Karpas-422 (cell line): ENCODE data around the gene OR10AD1. TPM values are rescaled to one million over a fixed set of nuclear protein-coding genes. Genes with fewer than 3 reads are reported as not detected.
"Not testable (repeated sequence)": the region's sequence is repeated elsewhere in the genome, so short reads cannot be mapped to it uniquely, and the experiment has no call there.

ENCODE experiments used
- DNase-seq: peaks from one replicate; pipeline ENCODE4 v3.0.0-alpha.2; 2015
- H2AFZ ChIP-seq: fragments of 200-600 bp; sonication (generic); 2 replicates; pipeline ENCODE4 v1.6.1; 2014; ENCODE audit warnings: antibody characterized with exemption, low read length, mixed read lengths
- H3K27ac ChIP-seq: fragments of 200-600 bp; sonication (generic); 2 replicates; pipeline ENCODE4 v1.5.1; 2014; ENCODE audit warnings: mild to moderate bottlenecking, low read length, moderate library complexity
- H3K27me3 ChIP-seq: fragments of 200-600 bp; sonication (generic); 2 replicates; pipeline ENCODE4 v1.6.1; 2014; ENCODE audit warnings: low read length, mixed read lengths
- H3K36me3 ChIP-seq: fragments of 200-600 bp; sonication (generic); 2 replicates; pipeline ENCODE4 v1.6.1; 2014; ENCODE audit warnings: low read length, mixed read lengths; ENCODE audit not compliant: insufficient read depth
- H3K4me1 ChIP-seq: fragments of 200-600 bp; sonication (generic); 2 replicates; pipeline ENCODE4 v1.6.1; 2014; ENCODE audit warnings: mild to moderate bottlenecking, low read length, mixed read lengths
- H3K4me2 ChIP-seq: fragments of 200-600 bp; sonication (generic); 2 replicates; pipeline ENCODE4 v1.6.1; 2014; ENCODE audit warnings: low read length, low read depth, mild to moderate bottlenecking; ENCODE audit not compliant: poor library complexity, severe bottlenecking
- H3K4me3 ChIP-seq: fragments of 200-600 bp; sonication (generic); 2 replicates; pipeline ENCODE4 v1.5.1; 2014; ENCODE audit warnings: mild to moderate bottlenecking, antibody characterized with exemption, low read length, mixed read lengths
- H3K79me2 ChIP-seq: fragments of 200-600 bp; sonication (generic); 2 replicates; pipeline ENCODE4 v1.6.1; 2014; ENCODE audit warnings: mild to moderate bottlenecking, low read length, mixed read lengths
- H3K9ac ChIP-seq: fragments of 200-600 bp; sonication (generic); 2 replicates; pipeline ENCODE4 v1.6.0; 2014; ENCODE audit warnings: low read length
- H3K9me2 ChIP-seq: fragments of 200-600 bp; sonication (generic), shearing (Covaris generic); replicated peaks from 2 replicates; pipeline ENCODE4 v1.6.0; 2014; ENCODE audit warnings: mild to moderate bottlenecking, low read length, moderate library complexity; ENCODE audit not compliant: insufficient read depth
- H3K9me3 ChIP-seq: fragments of 300-700, 200-600 bp; sonication (generic); 2 replicates; pipeline ENCODE4 v1.6.1; 2014; ENCODE audit warnings: low read length, mixed read lengths
- H4K20me1 ChIP-seq: fragments of 200-600 bp; sonication (generic); 2 replicates; pipeline ENCODE4 v1.6.1; 2014; ENCODE audit warnings: mild to moderate bottlenecking, antibody characterized with exemption, low read length, low read depth; ENCODE audit not compliant: insufficient read depth
- total RNA-seq: library from RNA; depleted of rRNA; stranded (reverse); fragments of >200 nt; shearing (Covaris generic); gene quantifications from 2 replicates; pipeline ENCODE4 v1.2.3, GENCODE V29; 2014; ENCODE audit warnings: low replicate concordance

The OR10AD1 gene
- total RNA-seq, 1 experiment from 2014 or later: not detected

DNA sequence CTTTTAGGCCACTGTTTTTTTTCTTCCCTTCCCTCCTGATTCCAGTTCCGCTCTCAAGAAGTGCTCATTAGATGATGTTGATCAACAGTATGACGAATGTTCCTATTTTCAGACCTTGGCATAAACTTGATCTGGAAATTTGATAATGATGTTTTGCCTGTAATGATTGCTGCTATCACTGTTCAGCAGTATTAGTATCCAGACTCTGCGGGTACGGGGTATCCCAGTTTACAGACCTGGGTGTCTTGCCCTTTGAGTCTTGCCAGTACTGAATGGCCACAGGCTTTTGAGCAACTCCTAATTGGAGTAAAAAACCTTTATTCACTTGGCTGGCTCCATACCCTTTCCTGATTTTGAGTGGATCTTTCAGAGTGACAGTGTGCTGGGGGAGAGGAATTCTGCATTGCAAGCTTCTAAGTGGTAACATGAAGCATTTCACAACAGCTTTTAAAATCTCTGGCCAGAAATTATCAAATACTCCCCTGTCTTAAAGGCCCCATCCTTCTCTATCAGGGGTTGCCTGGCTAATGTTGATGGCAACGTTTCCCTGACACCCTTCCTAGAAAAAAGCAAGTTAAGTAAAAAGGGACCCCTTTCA is 39.8 kb downstream of the OR10AD1 start:
- Histone ChIP-seq H3K9ac (no peak overlapping the region), H3K79me2 (no peaks in the 10 kb centered on the region)

GRCh38 chr12:48160807-48161206 is 42.3 kb downstream of the OR10AD1 start:
- no peak overlapping the region for H3K4me3 ChIP-seq
- no peaks in the 10 kb centered on the region for H3K9me3 ChIP-seq
- peaks cover 13% of the 10 kb centered on the region for H3K79me2 ChIP-seq
- peak; percentile 61 for DNase-seq
- no peaks in the 10 kb centered on the region for H3K27me3 ChIP-seq
- H3K36me3 ChIP-seq: no peaks in the 10 kb centered on the region
- H3K4me2 ChIP-seq: no peak overlapping the region
- H3K27ac ChIP-seq: no peak overlapping the region
- H4K20me1 ChIP-seq: no peaks in the 10 kb centered on the region
- no peak overlapping the region for H3K9ac ChIP-seq
- H3K9me2 ChIP-seq: no peaks in the 10 kb centered on the region
- no peak overlapping the region for H2AFZ ChIP-seq
- H3K4me1 ChIP-seq: peaks cover 20% of the 10 kb centered on the region

More for the DNA sequence above, 39.8 kb downstream of the OR10AD1 start:
- H3K36me3 ChIP-seq: no peaks in the 10 kb centered on the region
- H3K4me1 ChIP-seq: peaks cover 6% of the 10 kb centered on the region
- DNase-seq: no peak
- no peaks in the 10 kb centered on the region for H3K27me3 ChIP-seq
- no peak overlapping the region for H2AFZ ChIP-seq
- H4K20me1 ChIP-seq: no peaks in the 10 kb centered on the region
- H3K27ac ChIP-seq: no peak overlapping the region
- H3K9me2 ChIP-seq: no peaks in the 10 kb centered on the region
- no peak overlapping the region for H3K4me3 ChIP-seq
- no peak overlapping the region for H3K4me2 ChIP-seq
- H3K9me3 ChIP-seq: no peaks in the 10 kb centered on the region

- DNase-seq: no peak
- Histone ChIP-seq H3K9me2 (no peaks in the 10 kb centered on the region), H3K27me3 (no peaks in the 10 kb centered on the region), H3K79me2 (peaks cover 15% of the 10 kb centered on the region), H3K9ac (no peak overlapping the region), H2AFZ (no peak overlapping the region), H3K4me3 (no peak overlapping the region), H3K4me2 (no peak overlapping the region), H3K36me3 (no peaks in the 10 kb centered on the region), H3K27ac (no peak overlapping the region), H4K20me1 (no peaks in the 10 kb centered on the region), H3K4me1 (peaks cover 20% of the 10 kb centered on the region), H3K9me3 (no peaks in the 10 kb centered on the region)
Observed at GRCh38 chr12:48160046-48160445, 43.0 kb downstream of the OR10AD1 start.

GRCh38 chr12:48157889-48158370 is 45.2 kb downstream of the OR10AD1 start:
- H3K9me2 ChIP-seq: no peaks in the 10 kb centered on the region
- peak overlapping the region; percentile 38 for H3K27ac ChIP-seq
- no peak for DNase-seq
- no peaks in the 10 kb centered on the region for H3K9me3 ChIP-seq
- peak overlapping the region; percentile 67 for H3K4me2 ChIP-seq
- peaks cover 30% of the 10 kb centered on the region for H3K79me2 ChIP-seq
- peak overlapping the region; percentile 68 for H3K9ac ChIP-seq
- H3K36me3 ChIP-seq: peaks cover 3% of the 10 kb centered on the region; the same call in 1 of the 2 replicates
- peak overlapping the region; percentile 70 for H2AFZ ChIP-seq
- peaks cover 20% of the 10 kb centered on the region for H3K4me1 ChIP-seq
- H3K4me3 ChIP-seq: peak overlapping the region; percentile 95
- no peaks in the 10 kb centered on the region for H4K20me1 ChIP-seq
- no peaks in the 10 kb centered on the region for H3K27me3 ChIP-seq

DNA sequence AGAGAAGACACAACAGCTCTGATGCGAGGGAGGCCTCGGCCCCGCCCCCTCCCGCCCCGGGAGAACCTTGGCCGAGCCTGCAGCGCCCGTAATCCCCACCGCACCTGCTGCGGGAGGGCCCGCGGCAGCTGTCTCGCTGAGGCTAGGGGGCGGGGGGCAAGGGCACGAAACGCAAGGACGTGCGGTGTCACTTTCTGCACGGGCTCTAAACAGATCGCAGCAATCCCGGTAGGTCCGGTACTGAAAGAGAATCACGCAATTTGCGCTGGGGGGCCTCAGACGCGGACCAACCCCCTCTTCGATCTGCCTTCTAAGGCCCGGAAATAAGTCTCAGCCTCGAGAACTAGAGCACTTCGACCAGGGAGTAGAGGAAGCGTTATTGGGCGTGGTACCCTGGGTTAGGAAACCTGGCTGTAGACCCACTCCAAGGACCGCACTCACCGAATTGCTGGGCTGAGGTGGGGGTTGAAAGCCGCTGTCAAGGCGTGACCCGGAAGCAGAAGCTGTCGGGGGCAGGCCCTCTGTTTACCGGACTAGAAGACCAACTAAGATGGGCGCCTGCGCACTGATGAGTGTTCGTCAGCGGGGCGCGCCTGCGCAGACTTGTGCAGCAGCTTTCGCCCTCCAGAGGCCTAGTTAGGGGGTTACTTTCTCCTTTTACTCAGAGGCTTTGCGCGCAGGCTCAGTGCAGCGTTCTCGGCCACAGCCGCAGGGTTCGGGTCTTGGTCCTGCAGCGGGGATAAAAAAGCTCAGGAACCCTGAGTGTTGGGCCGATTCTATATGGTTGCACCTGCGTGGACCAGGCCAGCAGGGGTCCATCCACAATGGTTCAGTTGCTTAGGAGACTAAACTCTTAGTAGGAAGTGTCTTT is 45.8 kb downstream of the OR10AD1 start, which contains the start of gene ASB8:
TSS of gene ASB8 (minus strand) at position 498 of the 871 bp plus-strand sequence. CDS start 4,019 bp downstream, outside the sequence.
- Histone ChIP-seq H3K27ac (peak within 1 kb of the TSS; percentile 53), H2AFZ (peak within 1 kb of the TSS; percentile 77), H3K9me3 (no peaks in the 10 kb centered on the region), H3K36me3 (peaks cover 4% of the 10 kb centered on the region; the same call in 1 of the 2 replicates), H3K27me3 (no peaks in the 10 kb centered on the region), H3K9me2 (no peaks in the 10 kb centered on the region), H3K4me1 (peaks cover 20% of the 10 kb centered on the region), H3K9ac (peak within 1 kb of the TSS; percentile 86), H4K20me1 (no peaks in the 10 kb centered on the region), H3K4me2 (peak within 1 kb of the TSS; percentile 67), H3K79me2 (peaks cover 34% of the 10 kb centered on the region), H3K4me3 (peak within 1 kb of the TSS; percentile 95)
- DNase-seq: peak; percentile 99

DNA sequence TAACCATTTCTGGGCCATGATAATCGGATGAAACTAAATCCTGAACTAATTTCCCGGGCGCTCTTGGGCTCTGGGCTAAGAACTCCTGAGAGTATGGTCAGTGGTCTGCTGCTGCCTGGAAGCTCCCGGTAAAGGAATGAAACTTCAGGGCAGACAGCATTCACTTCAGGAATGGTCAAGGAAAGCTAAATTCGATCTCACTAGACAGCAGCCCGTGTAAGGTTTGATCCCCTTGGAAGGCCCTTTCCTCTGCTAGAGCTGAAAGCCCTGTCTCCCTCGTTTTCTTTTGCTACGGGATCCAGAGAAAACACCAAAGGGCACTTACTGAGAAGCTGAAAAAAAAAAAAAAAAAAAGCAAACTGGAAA is 46.5 kb downstream of the OR10AD1 start:
- H3K36me3 ChIP-seq: peaks cover 4% of the 10 kb centered on the region; the same call in 1 of the 2 replicates
- no peak for DNase-seq
- no peaks in the 10 kb centered on the region for H3K27me3 ChIP-seq
- H3K4me1 ChIP-seq: peaks cover 20% of the 10 kb centered on the region
- H3K79me2 ChIP-seq: peaks cover 36% of the 10 kb centered on the region
- H3K9me2 ChIP-seq: no peaks in the 10 kb centered on the region
- H2AFZ ChIP-seq: no peak overlapping the region; the same call in 1 of the 2 replicates
- no peaks in the 10 kb centered on the region for H3K9me3 ChIP-seq
- H3K4me2 ChIP-seq: peak overlapping the region; percentile 67
- peak overlapping the region; percentile 53; the same call in 1 of the 2 replicates for H3K27ac ChIP-seq
- peak overlapping the region; percentile 86 for H3K9ac ChIP-seq
- no peaks in the 10 kb centered on the region for H4K20me1 ChIP-seq
- H3K4me3 ChIP-seq: peak overlapping the region; percentile 95

DNA sequence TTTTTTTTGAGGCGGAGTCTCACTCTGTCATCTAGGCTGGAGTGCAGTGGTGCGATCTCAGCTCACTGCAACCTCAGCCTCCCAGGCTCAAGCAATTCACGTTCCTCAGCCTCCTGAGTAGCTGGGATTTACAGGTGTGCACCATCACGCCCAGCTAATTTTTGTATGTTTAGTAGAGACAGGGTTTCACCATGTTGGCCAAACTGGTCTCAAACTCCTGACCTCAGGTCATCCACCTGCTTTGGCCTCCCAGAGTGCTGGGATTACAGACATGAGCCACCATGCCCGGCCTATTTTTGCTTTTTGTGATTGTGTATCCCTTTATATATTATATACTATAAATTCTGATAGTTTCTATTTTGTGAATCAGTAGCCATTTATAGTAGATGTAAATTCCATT is 47.3 kb downstream of the OR10AD1 start:
- H3K9me2 ChIP-seq, H3K36me3 ChIP-seq, H2AFZ ChIP-seq, H3K9me3 ChIP-seq, H4K20me1 ChIP-seq, DNase-seq, H3K27ac ChIP-seq, H3K27me3 ChIP-seq, H3K9ac ChIP-seq: not testable (repeated sequence)
- Histone ChIP-seq H3K4me2 (peak overlapping the region; percentile 67), H3K79me2 (peaks cover 36% of the 10 kb centered on the region), H3K4me3 (peak overlapping the region; percentile 95; the same call in 1 of the 2 replicates), H3K4me1 (peaks cover 16% of the 10 kb centered on the region)
